ENCODE measurements around the gene RAB6B. TPM values are rescaled to one million over a fixed set of nuclear protein-coding genes. Genes with fewer than 3 reads are reported as not detected.

The RAB6B gene
- polyA plus RNA-seq, 1 experiment = 2.2 TPM

- peaks cover 2% of the 10 kb centered on the region for H3K27me3 ChIP-seq (ENCODE audit: control insufficient read depth, insufficient read depth, low read length)
- H3K27ac ChIP-seq (ENCODE audit: low read depth, low read length) = no peak overlapping the region
- POLR2A ChIA-PET = no interaction called here
- no peaks in the 10 kb centered on the region for H3K9me3 ChIP-seq (ENCODE audit: control insufficient read depth, insufficient read depth, low read length)
- no peak for TF ChIP-seq CTCF (IDR thresholded peaks at IDR 0.05; ENCODE audit: low read depth, low read length)
- DNase-seq (ENCODE audit: low read depth, low spot score) = no peak
- no peak overlapping the region for H3K4me3 ChIP-seq (ENCODE audit: low read depth, low read length)
- CTCF ChIA-PET = interaction anchor here (1.4 kb wide), 1 partner anchor 14 kb away, joined by 5 read pairs; no protein-coding TSS in a partner anchor
These were observed 63.5 kb downstream of the RAB6B start for GRCh38 chr3:133831966-133832801.

- no peak for TF ChIP-seq CTCF (IDR thresholded peaks at IDR 0.05; ENCODE audit: low read depth, low read length)
- CTCF ChIA-PET = interaction anchor here (0.7 kb wide), 1 partner anchor 12 kb away, joined by 3 read pairs; no protein-coding TSS in a partner anchor
- no peak overlapping the region for H3K27ac ChIP-seq (ENCODE audit: low read depth, low read length)
- peaks cover 2% of the 10 kb centered on the region for H3K27me3 ChIP-seq (ENCODE audit: control insufficient read depth, insufficient read depth, low read length)
- H3K4me3 ChIP-seq (ENCODE audit: low read depth, low read length) = no peak overlapping the region
- H3K9me3 ChIP-seq (ENCODE audit: control insufficient read depth, insufficient read depth, low read length) = no peaks in the 10 kb centered on the region
- DNase-seq (ENCODE audit: low read depth, low spot score) = no peak
- POLR2A ChIA-PET = no interaction called here
These were observed 65.6 kb downstream of the RAB6B start for GRCh38 chr3:133830071-133830470.

GRCh38 chr3:133829310-133829707 is 66.4 kb downstream of the RAB6B start:
- POLR2A ChIA-PET = interaction anchor here (0.5 kb wide), 1 partner anchor 23 kb away, joined by 4 read pairs; no protein-coding TSS in a partner anchor
- Histone ChIP-seq H3K27me3 (ENCODE audit: control insufficient read depth, insufficient read depth, low read length) (peaks cover 2% of the 10 kb centered on the region), H3K9me3 (ENCODE audit: control insufficient read depth, insufficient read depth, low read length) (no peaks in the 10 kb centered on the region), H3K4me3 (ENCODE audit: low read depth, low read length) (no peak overlapping the region), H3K27ac (ENCODE audit: low read depth, low read length) (no peak overlapping the region)
- CTCF ChIA-PET = no interaction called here
- DNase-seq (ENCODE audit: low read depth, low spot score) = no peak
- no peak for TF ChIP-seq CTCF (IDR thresholded peaks at IDR 0.05; ENCODE audit: low read depth, low read length)

- ChIA-PET CTCF (no interaction called here), POLR2A (no interaction called here)
- DNase-seq (ENCODE audit: low read depth, low spot score) = no peak
These were observed 66.9 kb downstream of the RAB6B start for GRCh38 chr3:133828576-133829309.

More at GRCh38 chr3:133828576-133829309, 66.9 kb downstream of the RAB6B start:
- H3K4me3 ChIP-seq (ENCODE audit: low read depth, low read length) = no peak overlapping the region
- H3K9me3 ChIP-seq (ENCODE audit: control insufficient read depth, insufficient read depth, low read length) = no peaks in the 10 kb centered on the region
- TF ChIP-seq CTCF (IDR thresholded peaks at IDR 0.05; ENCODE audit: low read depth, low read length) = no peak
- no peak overlapping the region for H3K27ac ChIP-seq (ENCODE audit: low read depth, low read length)
- H3K27me3 ChIP-seq (ENCODE audit: control insufficient read depth, insufficient read depth, low read length) = peaks cover 2% of the 10 kb centered on the region
